Lower lobe of right lung (tissue), 2 donors: ENCODE measurements around the gene ABI2. TPM values are rescaled to one million over a fixed set of nuclear protein-coding genes. Genes with fewer than 3 reads are reported as not detected.

Source experiments
- ATAC-seq, 2 donors: fragments of 200-7000 bp; cut with Tn5 transposase; one replicate each; pipeline ENCODE4 v1.9.1; 2020 to 2022; ENCODE audit warnings: mild to moderate bottlenecking in 2 of 2, moderate library complexity in 2 of 2
- DNase-seq: peaks from one replicate; pipeline ENCODE4 v3.0.0-alpha.2; 2020
- H3K27ac ChIP-seq: fragments of 200-600 bp; one replicate; pipeline ENCODE4 v1.8.0; 2022
- H3K27me3 ChIP-seq: fragments of 200-600 bp; one replicate; pipeline ENCODE4 v1.8.0; 2022; ENCODE audit warnings: low read depth
- H3K36me3 ChIP-seq: fragments of 200-600 bp; one replicate; pipeline ENCODE4 v1.8.0; 2022; ENCODE audit warnings: mild to moderate bottlenecking
- H3K4me1 ChIP-seq: fragments of 200-600 bp; one replicate; pipeline ENCODE4 v1.8.0; 2022
- H3K4me3 ChIP-seq: fragments of 200-600 bp; one replicate; pipeline ENCODE4 v1.8.0; 2022; ENCODE audit warnings: mild to moderate bottlenecking
- H3K9me3 ChIP-seq: fragments of 200-600 bp; one replicate; pipeline ENCODE4 v1.8.0; 2022
- intact Hi-C: fragments of 100-400 bp; cut with DNase I; formaldehyde crosslinking; loops from one replicate; pipeline ENCODE4 v1.11.0; 2022
- total RNA-seq: library from RNA; stranded (reverse); fragmentation: NEBNext Ultra II Directional; extraction: Animal tissue kit (Norgen Biotek cat#: 25700); gene quantifications from one replicate; pipeline ENCODE4 v1.2.1, GENCODE V29; 2021
- TF ChIP-seq, protein P1 (sequence below): fragments of 200-600 bp; IDR thresholded peaks from one replicate; pipeline ENCODE4 v1.8.0; 2022; ENCODE audit warnings: antibody characterized with exemption, mild to moderate bottlenecking
- donor health status: DM: no; HTN: yes; CAD: no; lungs with severe emphysema.

ABI2 gene
- total RNA-seq, 1 donor from 2014 or later, result 48.8 TPM

- ATAC-seq, result no peak
- H3K27ac ChIP-seq, result no peak overlapping the region
Observed at GRCh38 chr2:203436496-203436895, 108.3 kb downstream of the ABI2 start.

DNA sequence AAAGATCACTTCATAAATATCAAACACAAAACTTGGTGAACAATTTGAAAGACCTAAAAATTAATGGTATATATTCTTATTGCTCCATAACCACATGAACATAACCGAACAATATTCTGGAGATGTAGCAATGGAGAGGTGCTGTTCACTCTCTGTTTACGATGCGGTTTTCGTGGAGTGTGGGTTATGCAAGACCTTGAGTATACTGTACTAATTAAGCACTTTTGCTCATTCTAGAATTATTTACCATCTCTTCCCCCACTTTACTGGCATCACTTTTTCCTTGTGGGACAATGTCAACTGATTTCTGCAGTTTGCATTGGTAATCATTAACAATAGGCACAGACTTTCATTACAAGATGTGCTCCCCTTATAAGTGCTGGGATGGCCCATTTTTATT is 109.3 kb downstream of the ABI2 start:
- Histone ChIP-seq H3K4me3 (no peak overlapping the region), H3K27ac (no peak overlapping the region), H3K9me3 (no peaks in the 10 kb centered on the region), H3K36me3 (peaks cover 49% of the 10 kb centered on the region), H3K4me1 (peaks cover 22% of the 10 kb centered on the region), H3K27me3 (no peaks in the 10 kb centered on the region)
- ATAC-seq (peak; percentile 69 to 83), DNase-seq (no peak)
- TF ChIP-seq, protein P1, sequence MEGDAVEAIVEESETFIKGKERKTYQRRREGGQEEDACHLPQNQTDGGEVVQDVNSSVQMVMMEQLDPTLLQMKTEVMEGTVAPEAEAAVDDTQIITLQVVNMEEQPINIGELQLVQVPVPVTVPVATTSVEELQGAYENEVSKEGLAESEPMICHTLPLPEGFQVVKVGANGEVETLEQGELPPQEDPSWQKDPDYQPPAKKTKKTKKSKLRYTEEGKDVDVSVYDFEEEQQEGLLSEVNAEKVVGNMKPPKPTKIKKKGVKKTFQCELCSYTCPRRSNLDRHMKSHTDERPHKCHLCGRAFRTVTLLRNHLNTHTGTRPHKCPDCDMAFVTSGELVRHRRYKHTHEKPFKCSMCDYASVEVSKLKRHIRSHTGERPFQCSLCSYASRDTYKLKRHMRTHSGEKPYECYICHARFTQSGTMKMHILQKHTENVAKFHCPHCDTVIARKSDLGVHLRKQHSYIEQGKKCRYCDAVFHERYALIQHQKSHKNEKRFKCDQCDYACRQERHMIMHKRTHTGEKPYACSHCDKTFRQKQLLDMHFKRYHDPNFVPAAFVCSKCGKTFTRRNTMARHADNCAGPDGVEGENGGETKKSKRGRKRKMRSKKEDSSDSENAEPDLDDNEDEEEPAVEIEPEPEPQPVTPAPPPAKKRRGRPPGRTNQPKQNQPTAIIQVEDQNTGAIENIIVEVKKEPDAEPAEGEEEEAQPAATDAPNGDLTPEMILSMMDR, result no peak
- intact Hi-C loops, result no loop called here

More at GRCh38 chr2:203436496-203436895, 108.3 kb downstream of the ABI2 start:
- H3K9me3 ChIP-seq, result no peaks in the 10 kb centered on the region
- H3K27me3 ChIP-seq, result no peaks in the 10 kb centered on the region
- TF ChIP-seq, protein P1, result no peak
- intact Hi-C loops, result no loop called here
- H3K4me1 ChIP-seq, result peaks cover 22% of the 10 kb centered on the region
- H3K36me3 ChIP-seq, result peaks cover 40% of the 10 kb centered on the region
- no peak overlapping the region for H3K4me3 ChIP-seq
- DNase-seq, result no peak

GRCh38 chr2:203438528-203438927 is 110.3 kb downstream of the ABI2 start:
- H3K9me3 ChIP-seq, result no peaks in the 10 kb centered on the region
- ATAC-seq (no peak), DNase-seq (no peak)
- TF ChIP-seq, protein P1, result no peak
- no peaks in the 10 kb centered on the region for H3K27me3 ChIP-seq
- no peak overlapping the region for H3K27ac ChIP-seq
- intact Hi-C loops, result no loop called here
- peaks cover 22% of the 10 kb centered on the region for H3K4me1 ChIP-seq
- peaks cover 54% of the 10 kb centered on the region for H3K36me3 ChIP-seq
- no peak overlapping the region for H3K4me3 ChIP-seq

GRCh38 chr2:203440671-203441070 is 112.5 kb downstream of the ABI2 start:
- Histone ChIP-seq H3K9me3 (no peaks in the 10 kb centered on the region), H3K27me3 (no peaks in the 10 kb centered on the region), H3K27ac (no peak overlapping the region), H3K4me1 (peaks cover 22% of the 10 kb centered on the region), H3K36me3 (peaks cover 69% of the 10 kb centered on the region), H3K4me3 (no peak overlapping the region)
- no peak for DNase-seq
- intact Hi-C loops, result no loop called here
- TF ChIP-seq, protein P1, result no peak
- ATAC-seq, result no peak

- peaks cover 77% of the 10 kb centered on the region for H3K36me3 ChIP-seq
- H3K27me3 ChIP-seq, result no peaks in the 10 kb centered on the region
- intact Hi-C loops, result no loop called here
- no peak overlapping the region for H3K4me3 ChIP-seq
- peaks cover 22% of the 10 kb centered on the region for H3K4me1 ChIP-seq
- DNase-seq (no peak), ATAC-seq (no peak)
- H3K27ac ChIP-seq, result no peak overlapping the region
- TF ChIP-seq, protein P1, result no peak
- H3K9me3 ChIP-seq, result no peaks in the 10 kb centered on the region
Observed at GRCh38 chr2:203441463-203441862, 113.3 kb downstream of the ABI2 start.

- Histone ChIP-seq H3K4me3 (no peak overlapping the region), H3K9me3 (no peaks in the 10 kb centered on the region), H3K27ac (no peak overlapping the region), H3K36me3 (peaks cover 85% of the 10 kb centered on the region), H3K27me3 (no peaks in the 10 kb centered on the region), H3K4me1 (peaks cover 18% of the 10 kb centered on the region)
- intact Hi-C loops, result no loop called here
- no peak for ATAC-seq
- DNase-seq, result no peak
- TF ChIP-seq, protein P1, result no peak
Observed at GRCh38 chr2:203442463-203442862, 114.3 kb downstream of the ABI2 start.
